Mammary epithelial cell (primary cell): ENCODE data around the gene TENT5A.
A peak's percentile ranks its signal among the peaks of the same experiment; 100 is the strongest.

Experiments used
- CTCF ChIP-seq, 2 donors: IDR thresholded peaks in 1 of 2; conservative IDR thresholded peaks in 1 of 2; 2 replicates each; pipeline ENCODE4 v1.5.1; 2011 to 2012; ENCODE audit warnings: inconsistent platforms in 2 of 2, low read length in 2 of 2, mild to moderate bottlenecking in 2 of 2, control low read depth in 1 of 2, low read depth in 1 of 2; ENCODE audit not compliant: insufficient read depth in 1 of 2; ENCODE audit errors: extremely low read depth in 1 of 2
- EZH2 ChIP-seq: IDR thresholded peaks from 2 replicates; pipeline ENCODE4 v1.6.1; 2012; ENCODE audit warnings: low read length, inconsistent platforms, borderline replicate concordance

- TF ChIP-seq CTCF (conservative IDR thresholded peaks at IDR 0.05 in 1 of 2, IDR thresholded peaks at IDR 0.05 in 1 of 2; ENCODE audit: extremely low read depth in 1 of 2, insufficient read depth in 1 of 2, low read depth in 1 of 2, low read length in 2 of 2), result peak in 1 of 2 donors; percentile 8
- TF ChIP-seq EZH2, result no peak
These were observed at the start of gene TENT5A for GRCh38 chr6:81752084-81752920.
